Stomach (tissue), 4 donors: ENCODE data around the gene GABRR3.

ENCODE experiments used
- CTCF ChIP-seq, 7 experiments: fragments of 450-650 bp in 4 of 7; fragments of 200-600 bp in 3 of 7; sonication (generic) in 3 of 7; IDR thresholded peaks; one replicate each; pipeline ENCODE4 v1.5.1; 2016 to 2019; ENCODE audit warnings: antibody characterized with exemption in 7 of 7, control low read depth in 2 of 7, mild to moderate bottlenecking in 1 of 7
- EP300 ChIP-seq: sonication (generic); formaldehyde crosslinking; IDR thresholded peaks from one replicate; pipeline ENCODE4 v1.6.1; 2017; ENCODE audit warnings: antibody characterized with exemption
- POLR2A ChIP-seq, 4 donors: fragments of 450-650 bp; IDR thresholded peaks; one replicate each; pipeline ENCODE4 v1.6.1; 2016; ENCODE audit warnings: antibody characterized with exemption in 4 of 4, control low read depth in 2 of 4, mild to moderate bottlenecking in 1 of 4, moderate library complexity in 1 of 4

DNA sequence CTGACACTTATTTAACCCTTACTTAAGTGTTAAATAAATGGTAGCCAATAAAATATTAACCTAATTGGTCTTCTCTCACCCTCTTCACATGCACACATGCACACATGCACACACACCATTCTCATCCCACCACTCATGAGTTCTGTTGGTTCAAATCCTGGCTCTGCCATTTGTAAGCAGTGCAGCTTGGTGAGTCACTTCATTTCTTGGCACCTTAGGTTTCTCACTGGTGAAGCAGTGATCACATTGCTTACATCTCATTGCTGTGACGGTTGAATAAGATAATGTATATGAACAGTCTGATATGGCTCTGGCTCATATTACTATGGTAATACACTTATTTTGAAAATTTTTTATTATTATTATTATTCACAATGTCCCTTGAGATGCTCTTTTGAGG is 96.7 kb downstream of the GABRR3 start:
- TF ChIP-seq EP300 (no peak), CTCF (IDR thresholded peaks at IDR 0.05) (no peak), POLR2A (IDR thresholded peaks at IDR 0.05) (no peak)
